ENCODE results near the gene SELENOO. TPM values are rescaled to one million over a fixed set of nuclear protein-coding genes. Genes with fewer than 3 reads are reported as not detected.

SELENOO gene
- 10 to 100 TPM; 20.7 to 50.6 (median 31.0) TPM for total RNA-seq

GRCh38 chr22:50200461-50201190 is at the start of gene SELENOO:
Gene SELENOO (plus strand): TSS chr22:50201011. CDS start chr22:50201037, 26 bp downstream.
- peak in 1 of 6 experiments; percentile 2 for TF ChIP-seq CTCF (IDR thresholded peaks at IDR 0.05)
- peak; percentile 65 to 85 for TF ChIP-seq POLR2A (IDR thresholded peaks at IDR 0.05)
- Histone ChIP-seq H3K4me3 (replicated peaks in 1 of 3) (peak within 1 kb of the TSS; percentile 58 to 70 (median 58)), H3K36me3 (peaks cover 12 to 19% of the 10 kb centered on the region in 2 donors), H3K4me1 (peaks cover 18 to 19% of the 10 kb centered on the region in 2 donors), H3K9me3 (no peaks in the 10 kb centered on the region), H3K27ac (peak within 1 kb of the TSS; percentile 26 to 60 (median 48)), H3K27me3 (no peaks in the 10 kb centered on the region)
- intact Hi-C loops (cut with DNase I): no loop called here
- WGBS, 2 donors: 0% methylated on average over 8 of the region's 105 CpGs; no CpG with 5 or more reads in 1 of the 2 donors
- peak; percentile 90 to 91 for DNase-seq

GRCh38 chr22:50151571-50152537 is 49.0 kb upstream of the SELENOO start:
- 87 to 93% methylated on average over 18 of the region's 33 CpGs for whole genome bisulfite sequencing, 2 donors
- intact Hi-C loops (cut with DNase I): no loop called here
- H3K36me3 ChIP-seq: no peaks in the 10 kb centered on the region
- no peak overlapping the region for H3K4me3 ChIP-seq (replicated peaks in 1 of 3)
- no peaks in the 10 kb centered on the region for H3K4me1 ChIP-seq
- H3K27me3 ChIP-seq: no peaks in the 10 kb centered on the region
- no peak for TF ChIP-seq POLR2A (IDR thresholded peaks at IDR 0.05)
- no peak for TF ChIP-seq CTCF (IDR thresholded peaks at IDR 0.05)
- no peaks in the 10 kb centered on the region for H3K9me3 ChIP-seq
- H3K27ac ChIP-seq: no peak overlapping the region
- no peak for DNase-seq

- intact Hi-C loops (cut with DNase I): no loop called here
- no peak for TF ChIP-seq POLR2A (IDR thresholded peaks at IDR 0.05)
- no peak for TF ChIP-seq CTCF (IDR thresholded peaks at IDR 0.05)
- WGBS, 2 donors: 71 to 96% methylated on average over 8 to 12 of the region's 25 CpGs
These were observed 47.6 kb upstream of the SELENOO start for GRCh38 chr22:50153056-50153755.

GRCh38 chr22:50153756-50154140 is 47.1 kb upstream of the SELENOO start:
- no peaks in the 10 kb centered on the region for H3K27me3 ChIP-seq
- intact Hi-C loops (cut with DNase I): no loop called here
- no peak for TF ChIP-seq POLR2A (IDR thresholded peaks at IDR 0.05)
- TF ChIP-seq CTCF (IDR thresholded peaks at IDR 0.05): no peak
- DNase-seq: no peak
- 84 to 95% methylated on average over 3 to 6 of the region's 7 CpGs for WGBS, 2 donors
- peaks cover 4 to 8% of the 10 kb centered on the region in 2 donors for H3K4me1 ChIP-seq
- H3K4me3 ChIP-seq (replicated peaks in 1 of 3): no peak overlapping the region
- no peak overlapping the region for H3K27ac ChIP-seq
- no peaks in the 10 kb centered on the region for H3K9me3 ChIP-seq
- no peaks in the 10 kb centered on the region for H3K36me3 ChIP-seq

More at GRCh38 chr22:50153056-50153755, 47.6 kb upstream of the SELENOO start:
- no peak for DNase-seq
- Histone ChIP-seq H3K27ac (no peak overlapping the region), H3K4me3 (replicated peaks in 1 of 3) (no peak overlapping the region), H3K27me3 (no peaks in the 10 kb centered on the region), H3K4me1 (peaks cover 4 to 5% of the 10 kb centered on the region in 2 donors), H3K36me3 (no peaks in the 10 kb centered on the region), H3K9me3 (no peaks in the 10 kb centered on the region)

Data from thyroid gland (tissue), 4 donors.